Natural killer cell (primary cell): Measurements from ENCODE around the gene RAB3IP. TPM values are rescaled to one million over a fixed set of nuclear protein-coding genes. Genes with fewer than 3 reads are reported as not detected.

ENCODE experiments used
- ATAC-seq, 3 donors: fragments of 150-1000 bp in 2 of 3; fragments of 200-7000 bp in 1 of 3; cut with Tn5 transposase; 1 replicate in 1 of 3; 2 replicates in 2 of 3; pipeline ENCODE4 v1.10.0; 2021; ENCODE audit warnings: mild to moderate bottlenecking in 2 of 3, moderate library complexity in 2 of 3
- DNase-seq, 2 donors: peaks; one replicate each; pipeline versions ENCODE4 v3.0.0 to v3.0.0-alpha.2; 2013 to 2021; ENCODE audit warnings: mixed read lengths in 1 of 2
- H3K27ac ChIP-seq: one replicate; pipeline ENCODE4 v1.5.1; 2013; ENCODE audit warnings: mild to moderate bottlenecking, low read length
- H3K27me3 ChIP-seq: one replicate; pipeline ENCODE4 v1.6.1; 2013; ENCODE audit warnings: low read length; ENCODE audit not compliant: control insufficient read depth, insufficient read depth
- H3K36me3 ChIP-seq: one replicate; pipeline ENCODE4 v1.6.1; 2013; ENCODE audit warnings: low read length; ENCODE audit not compliant: control insufficient read depth, insufficient read depth
- H3K4me1 ChIP-seq: one replicate; pipeline ENCODE4 v1.6.1; 2013; ENCODE audit warnings: low read length; ENCODE audit not compliant: control insufficient read depth, insufficient read depth
- H3K4me3 ChIP-seq: one replicate; pipeline ENCODE4 v1.5.1; 2013; ENCODE audit warnings: low read length
- H3K9me3 ChIP-seq: one replicate; pipeline ENCODE4 v1.6.1; 2013; ENCODE audit warnings: low read length; ENCODE audit not compliant: control insufficient read depth, insufficient read depth
- H3K27ac Mint-ChIP-seq, 2 donors: one replicate each; pipeline ENCODE4 v1.8.0; 2022; ENCODE audit warnings: mild to moderate bottlenecking in 2 of 2, mixed read lengths in 2 of 2, moderate library complexity in 1 of 2
- H3K27me3 Mint-ChIP-seq, 2 donors: one replicate each; pipeline ENCODE4 v1.8.0; 2022; ENCODE audit warnings: low read depth in 2 of 2, mixed read lengths in 2 of 2
- H3K36me3 Mint-ChIP-seq: one replicate; pipeline ENCODE4 v1.8.0; 2022; ENCODE audit warnings: mixed read lengths
- H3K4me1 Mint-ChIP-seq, 2 donors: one replicate each; pipeline ENCODE4 v1.8.0; 2022; ENCODE audit warnings: mixed read lengths in 2 of 2
- H3K4me3 Mint-ChIP-seq: one replicate; pipeline ENCODE4 v1.8.0; 2022; ENCODE audit warnings: mild to moderate bottlenecking, moderate library complexity, mixed read lengths
- H3K9me3 Mint-ChIP-seq, 2 donors: one replicate each; pipeline ENCODE4 v1.8.0; 2022; ENCODE audit warnings: mixed read lengths in 2 of 2
- WGBS: methylation state at CpG from one replicate; pipeline ENCODE4 v1.1.7; 2013; ENCODE audit warnings: missing lambda C conversion rate; ENCODE audit not compliant: insufficient coverage; 5-methylcytosine and 5-hydroxymethylcytosine counted together
- intact Hi-C: fragments of 100-400 bp; cut with micrococcal nuclease; formaldehyde crosslinking; loops from one replicate; pipeline ENCODE4 v1.14.2; 2022
- total RNA-seq, 4 donors: library from RNA; stranded (reverse); fragments of 120-200 nt in 1 of 4; gene quantifications; one replicate each; pipeline versions ENCODE4 v1.2.3 to v1.2.4, GENCODE V29; 2013 to 2022
- TF ChIP-seq, protein P1 (sequence below): fragments of 200-600 bp; IDR thresholded peaks from one replicate; pipeline ENCODE4 v1.8.0; 2022; ENCODE audit warnings: antibody characterized with exemption

Gene RAB3IP
- total RNA-seq, 3 donors from 2014 or later (not counting 1 experiment from before 2014, with no cell fraction given), result 6.7 to 8.7 (median 8.5) TPM

DNA sequence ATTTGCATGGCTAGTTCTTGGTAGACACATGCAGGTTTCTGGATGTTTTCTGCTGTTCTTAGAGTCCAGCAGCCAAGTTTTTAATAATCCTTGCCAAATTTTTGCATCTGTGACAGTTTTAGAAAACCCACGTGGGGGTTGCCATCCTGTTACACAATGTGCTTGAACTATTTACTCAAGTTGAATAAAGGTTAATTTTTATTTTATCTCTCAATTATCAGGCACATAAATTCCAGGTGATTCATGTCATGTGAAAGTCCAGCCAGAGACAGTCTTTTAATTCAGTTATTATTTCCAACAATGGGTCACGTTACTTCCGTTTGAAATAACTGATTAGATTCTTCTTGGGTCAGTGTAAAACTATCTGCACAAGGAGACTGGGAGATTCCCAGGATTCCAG, 102.1 kb downstream of the RAB3IP start:
- no peak overlapping the region for H3K27ac ChIP-seq
- no peak for ATAC-seq

DNA sequence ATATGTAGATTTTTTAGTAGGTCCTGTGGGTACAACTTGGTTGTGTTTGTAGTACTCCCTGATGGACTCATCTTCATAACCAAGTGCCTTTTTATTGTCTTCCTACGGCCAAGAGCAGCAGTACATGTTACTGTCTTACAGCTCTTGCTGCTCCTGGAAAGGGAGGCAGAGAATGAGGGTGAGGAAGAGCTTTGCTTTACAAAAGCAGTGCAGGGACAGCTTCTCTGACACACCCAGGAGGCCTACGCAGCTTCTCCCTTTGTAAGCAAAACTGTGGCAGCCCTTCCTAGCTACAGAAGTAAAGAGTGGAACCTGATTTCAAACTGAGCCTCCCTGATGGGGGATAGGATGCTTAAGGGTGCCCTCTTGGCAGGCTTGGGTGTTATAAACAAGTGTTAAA, 104.9 kb downstream of the RAB3IP start:
- WGBS, result 86% methylated on average over 2 of the region's 2 CpGs
- ATAC-seq, result no peak
- Mint-ChIP-seq H3K4me1 (no peaks in the 10 kb centered on the region), H3K36me3 (no peaks in the 10 kb centered on the region), H3K27me3 (peaks cover 10 to 18% of the 10 kb centered on the region in 2 donors), H3K9me3 (no peaks in the 10 kb centered on the region), H3K27ac (no peak overlapping the region), H3K4me3 (no peak overlapping the region)
- H3K9me3 ChIP-seq, result no peaks in the 10 kb centered on the region
- no peaks in the 10 kb centered on the region for H3K36me3 ChIP-seq
- H3K27me3 ChIP-seq, result no peaks in the 10 kb centered on the region
- H3K27ac ChIP-seq, result no peak overlapping the region
- TF ChIP-seq, protein P1, sequence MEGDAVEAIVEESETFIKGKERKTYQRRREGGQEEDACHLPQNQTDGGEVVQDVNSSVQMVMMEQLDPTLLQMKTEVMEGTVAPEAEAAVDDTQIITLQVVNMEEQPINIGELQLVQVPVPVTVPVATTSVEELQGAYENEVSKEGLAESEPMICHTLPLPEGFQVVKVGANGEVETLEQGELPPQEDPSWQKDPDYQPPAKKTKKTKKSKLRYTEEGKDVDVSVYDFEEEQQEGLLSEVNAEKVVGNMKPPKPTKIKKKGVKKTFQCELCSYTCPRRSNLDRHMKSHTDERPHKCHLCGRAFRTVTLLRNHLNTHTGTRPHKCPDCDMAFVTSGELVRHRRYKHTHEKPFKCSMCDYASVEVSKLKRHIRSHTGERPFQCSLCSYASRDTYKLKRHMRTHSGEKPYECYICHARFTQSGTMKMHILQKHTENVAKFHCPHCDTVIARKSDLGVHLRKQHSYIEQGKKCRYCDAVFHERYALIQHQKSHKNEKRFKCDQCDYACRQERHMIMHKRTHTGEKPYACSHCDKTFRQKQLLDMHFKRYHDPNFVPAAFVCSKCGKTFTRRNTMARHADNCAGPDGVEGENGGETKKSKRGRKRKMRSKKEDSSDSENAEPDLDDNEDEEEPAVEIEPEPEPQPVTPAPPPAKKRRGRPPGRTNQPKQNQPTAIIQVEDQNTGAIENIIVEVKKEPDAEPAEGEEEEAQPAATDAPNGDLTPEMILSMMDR, result no peak
- intact Hi-C loops, result no loop called here
- H3K4me1 ChIP-seq, result no peaks in the 10 kb centered on the region
- no peak for DNase-seq
- H3K4me3 ChIP-seq, result no peak overlapping the region

More for the DNA sequence above, 102.1 kb downstream of the RAB3IP start:
- no peak overlapping the region for H3K4me3 ChIP-seq
- Mint-ChIP-seq H3K27ac (no peak overlapping the region), H3K9me3 (no peaks in the 10 kb centered on the region), H3K4me3 (no peak overlapping the region), H3K4me1 (no peaks in the 10 kb centered on the region), H3K27me3 (peaks cover 10 to 18% of the 10 kb centered on the region in 2 donors), H3K36me3 (no peaks in the 10 kb centered on the region)
- WGBS, result 100% methylated on average over 2 of the region's 3 CpGs
- no peaks in the 10 kb centered on the region for H3K27me3 ChIP-seq
- intact Hi-C loops, result no loop called here
- no peaks in the 10 kb centered on the region for H3K4me1 ChIP-seq
- H3K36me3 ChIP-seq, result no peaks in the 10 kb centered on the region
- H3K9me3 ChIP-seq, result no peaks in the 10 kb centered on the region
- DNase-seq, result no peak
- TF ChIP-seq, protein P1, result no peak

DNA sequence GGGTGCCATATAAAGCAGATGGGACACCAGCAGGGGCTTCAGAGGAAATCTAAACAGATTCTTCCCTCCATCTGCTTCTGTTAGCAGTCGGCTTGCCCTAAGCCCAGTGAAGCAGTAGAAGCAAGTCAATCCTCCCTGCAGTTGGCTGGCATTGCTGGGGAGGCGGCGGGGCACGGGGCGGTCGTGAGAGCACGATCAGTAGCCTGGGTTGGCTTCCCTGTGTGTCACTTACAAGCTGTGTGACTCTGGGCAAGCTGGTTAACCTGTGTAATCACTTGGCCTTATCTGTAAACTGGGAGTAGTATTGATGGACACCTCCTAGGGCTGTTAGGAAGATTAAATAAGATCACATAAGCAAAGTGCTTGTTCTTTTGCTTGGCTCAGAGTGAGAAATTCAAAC, 105.8 kb downstream of the RAB3IP start:
- Mint-ChIP-seq H3K36me3 (no peaks in the 10 kb centered on the region), H3K27ac (no peak overlapping the region), H3K4me1 (no peaks in the 10 kb centered on the region), H3K9me3 (no peaks in the 10 kb centered on the region), H3K4me3 (no peak overlapping the region), H3K27me3 (peaks cover 10 to 18% of the 10 kb centered on the region in 2 donors)
- DNase-seq (no peak), ATAC-seq (no peak)
- WGBS, result 91% methylated on average over 7 of the region's 7 CpGs
- Histone ChIP-seq H3K27me3 (no peaks in the 10 kb centered on the region), H3K27ac (no peak overlapping the region), H3K36me3 (no peaks in the 10 kb centered on the region), H3K4me1 (no peaks in the 10 kb centered on the region), H3K4me3 (no peak overlapping the region), H3K9me3 (no peaks in the 10 kb centered on the region)
- intact Hi-C loops, result no loop called here
- TF ChIP-seq, protein P1, result no peak

DNA sequence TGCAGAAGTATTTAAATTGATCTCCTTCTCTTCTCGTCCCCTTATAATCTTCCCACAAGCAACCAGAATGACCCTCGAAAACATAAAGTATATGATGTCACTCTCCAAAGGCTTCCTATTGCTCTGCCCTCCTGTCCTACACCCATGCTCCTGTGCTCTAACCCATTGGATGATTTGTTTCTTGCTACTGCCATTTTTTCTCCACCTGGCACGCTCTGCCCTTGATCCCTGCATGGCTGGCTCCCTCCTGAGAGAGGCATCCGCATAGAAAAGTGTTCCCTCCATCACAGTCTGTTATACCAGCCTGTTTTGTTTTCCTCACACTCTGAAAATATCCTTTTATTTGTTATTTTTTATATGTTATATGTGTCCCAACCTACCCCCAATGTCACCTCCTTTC, 106.2 kb downstream of the RAB3IP start:
- no peaks in the 10 kb centered on the region for H3K4me1 ChIP-seq
- ATAC-seq, result no peak
- 85% methylated on average over 4 of the region's 4 CpGs for WGBS
- H3K4me1 Mint-ChIP-seq, result no peaks in the 10 kb centered on the region
- no peaks in the 10 kb centered on the region for H3K9me3 ChIP-seq
- no peak for DNase-seq
- peaks cover 10 to 18% of the 10 kb centered on the region in 2 donors for H3K27me3 Mint-ChIP-seq
- H3K36me3 ChIP-seq, result no peaks in the 10 kb centered on the region
- H3K27ac Mint-ChIP-seq, result no peak overlapping the region
- H3K27ac ChIP-seq, result no peak overlapping the region
- TF ChIP-seq, protein P1, result no peak
- H3K9me3 Mint-ChIP-seq, result no peaks in the 10 kb centered on the region
- no peak overlapping the region for H3K4me3 ChIP-seq
- no peak overlapping the region for H3K4me3 Mint-ChIP-seq
- no peaks in the 10 kb centered on the region for H3K27me3 ChIP-seq
- intact Hi-C loops, result no loop called here
- no peaks in the 10 kb centered on the region for H3K36me3 Mint-ChIP-seq
